GM19239 (cell line): Measurements from ENCODE around the gene ENDOG.
"Not testable (repeated sequence)": the region's sequence is repeated elsewhere in the genome, so short reads cannot be mapped to it uniquely, and the experiment has no call there.

Experiments
- DNase-seq: peaks from one replicate; pipeline ENCODE4 v3.0.0; 2011; ENCODE audit warnings: low spot score; ENCODE audit not compliant: insufficient read length
- FAIRE-seq: peaks from 2 replicates; lab custom pipeline; 2011; peaks lifted over from hg19 to GRCh38; lab: Jason Lieb, UNC

ENDOG gene

DNA sequence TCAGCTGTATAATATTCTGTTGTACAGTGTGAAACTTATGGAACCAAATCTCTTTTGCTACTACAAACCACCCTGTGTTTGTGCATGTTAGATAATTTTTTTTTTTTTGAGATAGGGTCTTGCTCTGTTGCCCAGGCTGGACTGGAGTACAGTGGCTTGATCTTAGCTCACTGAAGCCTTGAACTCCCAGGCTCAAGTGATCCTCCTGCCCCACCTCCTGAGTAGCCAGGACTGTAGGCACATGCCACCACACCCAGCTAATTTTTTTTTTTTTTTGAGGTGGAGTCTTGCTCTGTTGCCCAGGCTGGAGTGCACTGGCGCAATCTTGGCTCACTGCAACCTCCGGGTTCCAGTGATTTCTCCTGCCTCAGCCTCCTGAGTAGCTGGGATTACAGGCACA, 23.3 kb upstream of the ENDOG start:
- FAIRE-seq, DNase-seq: not testable (repeated sequence)

DNA sequence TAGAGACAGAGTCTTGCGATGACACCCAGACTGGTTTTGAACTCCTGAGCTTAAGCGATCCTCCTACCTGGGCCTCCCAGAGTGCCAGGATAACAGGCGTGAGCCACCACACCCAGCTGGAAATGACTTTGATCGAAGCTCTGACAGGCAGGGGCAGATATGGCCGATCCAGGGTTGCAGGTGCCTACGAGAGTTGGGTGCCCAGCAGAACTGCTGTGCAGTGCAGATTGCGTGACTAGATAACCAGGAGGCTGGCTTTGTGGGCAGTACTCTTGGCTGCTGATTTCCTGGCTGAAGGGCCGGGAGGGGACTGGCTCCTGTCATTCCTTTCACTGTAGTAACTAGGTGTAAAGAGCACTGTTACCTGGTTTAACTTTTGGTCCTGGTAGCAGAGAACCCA, 19.4 kb upstream of the ENDOG start:
- no peak for FAIRE-seq
- DNase-seq = no peak

DNA sequence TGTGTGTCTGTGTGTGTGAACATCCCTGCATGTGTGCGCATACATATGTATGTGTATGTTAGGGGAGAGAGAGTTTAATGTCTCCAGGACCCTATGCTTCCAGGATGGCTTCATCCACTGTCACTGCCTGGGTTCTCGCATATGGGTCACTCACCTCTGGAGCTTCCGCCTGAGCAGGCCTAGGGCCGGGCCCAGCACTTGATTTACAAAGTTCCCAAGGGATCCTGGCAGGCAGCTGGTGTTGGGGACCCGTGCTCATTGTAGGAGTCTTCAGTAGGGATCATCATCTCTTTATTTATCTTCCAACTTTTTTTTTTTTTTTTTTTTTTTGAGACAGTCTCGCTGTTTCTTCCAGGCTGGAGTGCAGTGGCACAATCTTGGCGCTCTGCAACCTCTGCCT, 18.2 kb upstream of the ENDOG start:
- no peak for FAIRE-seq
- DNase-seq = no peak

DNA sequence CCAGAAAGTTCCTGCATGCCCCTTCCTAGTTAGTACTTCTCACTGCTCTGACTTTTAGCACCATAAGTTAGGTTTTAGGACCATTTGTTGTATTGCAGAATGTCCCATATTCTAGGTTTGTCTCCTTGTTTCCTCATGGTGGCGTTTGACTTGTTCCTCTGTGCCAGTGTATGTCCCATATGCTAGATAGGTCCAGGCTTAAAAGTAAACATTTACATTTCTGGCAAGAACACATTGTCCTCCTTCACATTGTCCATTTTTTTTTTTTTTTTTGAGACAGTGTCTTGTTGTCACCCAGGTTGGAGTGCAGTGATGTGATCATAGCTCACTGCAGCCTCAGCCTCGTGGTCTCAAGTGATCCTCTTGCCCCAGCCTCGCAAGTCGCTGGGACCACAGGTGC, 15.8 kb upstream of the ENDOG start:
- FAIRE-seq (no peak), DNase-seq (no peak)

DNA sequence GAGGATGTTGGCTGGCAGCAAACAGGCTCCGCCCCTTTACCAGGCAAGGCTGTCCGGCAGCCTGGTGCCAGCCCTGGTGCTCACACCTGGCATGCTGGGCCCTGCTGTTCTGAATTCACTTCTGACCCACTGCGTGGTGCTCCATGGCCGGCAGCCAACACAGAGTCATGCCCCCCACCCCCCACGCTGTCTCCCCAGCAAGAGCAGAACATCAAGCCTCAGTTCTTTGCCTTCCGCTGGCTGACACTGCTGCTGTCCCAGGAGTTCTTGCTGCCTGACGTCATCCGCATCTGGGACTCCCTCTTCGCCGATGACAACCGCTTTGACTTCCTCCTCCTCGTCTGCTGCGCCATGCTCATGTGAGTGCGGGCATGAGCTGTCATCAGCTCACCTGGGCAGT, 12.6 kb upstream of the ENDOG start:
- DNase-seq (no peak), FAIRE-seq (no peak)

DNA sequence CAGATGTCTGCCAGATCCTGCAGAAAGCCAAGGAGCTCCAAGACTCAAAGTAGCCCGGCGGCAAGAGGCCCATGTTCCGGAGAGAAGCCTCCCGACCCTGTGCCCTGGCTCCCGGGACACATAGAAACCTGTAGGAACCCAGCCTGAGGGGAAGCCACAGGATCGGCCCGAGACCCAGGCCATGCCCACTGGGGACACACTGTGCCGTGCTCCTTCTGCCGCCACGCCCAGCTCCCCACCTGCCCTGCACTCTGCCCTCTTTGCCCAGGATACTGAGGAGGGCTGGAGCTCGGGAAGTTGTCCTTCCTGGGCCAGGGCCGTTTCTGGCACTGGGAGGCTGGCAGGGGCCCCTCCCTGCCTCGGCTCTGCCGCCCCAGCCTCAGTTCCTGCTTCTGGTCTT, 10.5 kb upstream of the ENDOG start:
- FAIRE-seq = no peak
- DNase-seq = no peak

DNA sequence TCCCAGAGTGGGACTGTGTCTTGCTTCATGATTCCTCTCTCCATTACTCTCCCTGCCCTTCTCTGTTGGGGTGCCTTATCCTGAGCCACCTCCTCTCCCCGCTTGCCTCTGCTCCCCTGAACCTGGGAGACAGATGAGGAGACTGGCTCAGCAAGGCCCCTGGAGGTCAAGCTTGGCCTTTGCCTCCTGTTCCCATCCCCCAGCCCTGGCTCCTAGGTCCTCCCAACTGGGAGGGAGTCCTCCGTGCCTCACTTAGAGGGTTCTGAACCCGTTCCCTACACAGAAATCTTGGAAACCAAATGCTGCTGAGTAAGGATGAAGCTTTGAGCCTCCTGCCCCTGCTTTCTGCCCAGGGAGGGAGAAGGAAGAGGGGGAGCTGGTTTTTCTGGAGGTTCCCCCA, 9.8 kb upstream of the ENDOG start:
- DNase-seq (no peak), FAIRE-seq (no peak)

DNA sequence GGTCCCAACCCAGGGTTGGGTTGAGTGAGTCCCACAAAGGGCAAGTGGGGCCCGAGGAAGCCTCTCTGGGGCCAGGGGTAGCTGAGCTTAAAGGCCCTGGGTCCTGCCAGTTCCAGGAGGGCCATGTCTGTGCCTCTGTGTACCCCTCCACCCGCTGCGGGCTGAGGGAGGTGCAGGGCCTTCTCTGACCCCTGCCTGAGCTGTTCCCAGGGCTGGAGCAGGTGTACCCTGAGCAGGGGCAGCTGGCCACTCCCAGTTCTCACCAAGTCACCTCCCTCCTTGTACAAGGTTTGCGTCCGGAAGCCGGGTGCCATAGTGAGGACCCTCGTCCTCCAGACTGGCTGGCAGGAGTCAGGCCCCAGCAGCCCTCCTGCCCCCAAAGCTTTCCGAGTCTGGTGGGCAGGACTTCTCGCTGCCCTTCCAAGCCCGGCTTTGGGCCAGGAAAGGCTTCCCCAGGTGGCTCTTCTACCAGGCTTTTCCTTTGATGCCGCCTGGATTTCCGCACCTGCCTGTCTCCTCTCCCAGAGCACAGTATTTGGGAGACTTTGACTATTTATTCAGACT, 9.2 kb upstream of the ENDOG start:
- DNase-seq (no peak), FAIRE-seq (no peak)

DNA sequence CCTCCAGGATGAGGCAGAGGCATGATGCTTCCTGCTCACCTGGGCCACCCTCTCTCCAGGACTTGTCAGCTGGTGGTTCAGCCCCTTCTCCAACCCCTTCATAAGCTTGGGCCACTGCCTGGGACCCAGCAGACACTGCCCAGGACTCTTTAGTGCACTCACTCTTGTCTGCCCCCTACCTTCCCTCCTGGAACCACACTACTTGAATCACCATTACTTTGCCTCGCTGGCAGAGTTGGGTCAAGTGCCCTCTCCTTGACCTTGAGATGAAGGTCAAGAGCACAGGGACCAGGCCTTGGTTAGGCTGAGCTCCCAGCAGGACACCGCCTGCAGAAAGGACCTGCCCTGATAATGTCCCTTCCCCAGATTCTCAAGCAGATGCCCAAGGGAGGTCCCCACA, 8.5 kb upstream of the ENDOG start:
- DNase-seq (no peak), FAIRE-seq (no peak)

DNA sequence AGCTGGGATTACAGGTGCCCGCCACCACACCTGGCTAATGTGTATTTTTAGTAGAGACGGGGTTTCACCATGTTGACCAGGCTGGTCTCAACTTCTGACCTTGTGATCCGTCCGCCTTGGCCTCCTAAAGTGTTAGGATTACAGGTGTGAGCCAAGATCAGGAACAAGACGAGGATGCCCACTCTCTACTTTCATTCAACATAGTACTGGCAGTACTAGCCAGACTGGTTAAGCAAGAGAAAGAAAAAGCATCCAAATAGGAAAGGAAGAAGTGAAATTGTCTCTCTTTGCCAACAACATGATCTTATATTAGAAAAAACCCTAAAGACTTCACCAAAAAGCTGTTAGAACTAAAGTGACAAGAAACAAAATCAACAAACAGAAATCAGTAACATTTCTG, 7.4 kb upstream of the ENDOG start:
- DNase-seq = no peak
- FAIRE-seq = no peak

DNA sequence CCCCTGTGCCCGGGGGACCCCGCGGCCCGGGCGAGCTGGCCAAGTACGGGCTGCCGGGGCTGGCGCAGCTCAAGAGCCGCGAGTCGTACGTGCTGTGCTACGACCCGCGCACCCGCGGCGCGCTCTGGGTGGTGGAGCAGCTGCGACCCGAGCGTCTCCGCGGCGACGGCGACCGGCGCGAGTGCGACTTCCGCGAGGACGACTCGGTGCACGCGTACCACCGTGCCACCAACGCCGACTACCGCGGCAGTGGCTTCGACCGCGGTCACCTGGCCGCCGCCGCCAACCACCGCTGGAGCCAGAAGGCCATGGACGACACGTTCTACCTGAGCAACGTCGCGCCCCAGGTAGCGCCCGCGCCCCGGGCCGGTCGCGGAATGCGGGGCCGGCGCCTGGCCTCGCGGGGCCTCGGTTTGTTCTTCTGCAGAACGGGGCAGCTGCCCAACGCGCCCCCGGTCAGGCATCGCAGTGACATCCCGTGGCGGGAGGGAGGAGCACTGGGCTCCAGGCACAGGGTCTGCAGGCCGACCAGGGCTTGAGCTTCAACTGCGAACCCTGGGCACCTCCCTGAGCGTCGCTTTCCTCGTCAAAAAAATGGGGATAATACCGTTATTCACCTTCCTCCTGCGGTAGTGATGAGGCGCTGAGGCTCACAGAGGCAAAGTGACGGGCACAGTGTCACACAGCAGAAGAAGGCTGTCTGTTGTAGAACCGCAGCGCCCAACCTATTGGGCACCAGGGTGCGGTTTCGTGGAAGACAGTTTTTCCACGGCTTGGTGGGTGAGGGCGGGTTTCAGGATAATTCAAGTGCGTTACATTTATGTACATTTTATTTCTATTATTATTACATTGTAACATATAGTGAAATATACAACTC, 777 bp downstream of the ENDOG start:
- FAIRE-seq (no peak), DNase-seq (peak; percentile 48)

DNA sequence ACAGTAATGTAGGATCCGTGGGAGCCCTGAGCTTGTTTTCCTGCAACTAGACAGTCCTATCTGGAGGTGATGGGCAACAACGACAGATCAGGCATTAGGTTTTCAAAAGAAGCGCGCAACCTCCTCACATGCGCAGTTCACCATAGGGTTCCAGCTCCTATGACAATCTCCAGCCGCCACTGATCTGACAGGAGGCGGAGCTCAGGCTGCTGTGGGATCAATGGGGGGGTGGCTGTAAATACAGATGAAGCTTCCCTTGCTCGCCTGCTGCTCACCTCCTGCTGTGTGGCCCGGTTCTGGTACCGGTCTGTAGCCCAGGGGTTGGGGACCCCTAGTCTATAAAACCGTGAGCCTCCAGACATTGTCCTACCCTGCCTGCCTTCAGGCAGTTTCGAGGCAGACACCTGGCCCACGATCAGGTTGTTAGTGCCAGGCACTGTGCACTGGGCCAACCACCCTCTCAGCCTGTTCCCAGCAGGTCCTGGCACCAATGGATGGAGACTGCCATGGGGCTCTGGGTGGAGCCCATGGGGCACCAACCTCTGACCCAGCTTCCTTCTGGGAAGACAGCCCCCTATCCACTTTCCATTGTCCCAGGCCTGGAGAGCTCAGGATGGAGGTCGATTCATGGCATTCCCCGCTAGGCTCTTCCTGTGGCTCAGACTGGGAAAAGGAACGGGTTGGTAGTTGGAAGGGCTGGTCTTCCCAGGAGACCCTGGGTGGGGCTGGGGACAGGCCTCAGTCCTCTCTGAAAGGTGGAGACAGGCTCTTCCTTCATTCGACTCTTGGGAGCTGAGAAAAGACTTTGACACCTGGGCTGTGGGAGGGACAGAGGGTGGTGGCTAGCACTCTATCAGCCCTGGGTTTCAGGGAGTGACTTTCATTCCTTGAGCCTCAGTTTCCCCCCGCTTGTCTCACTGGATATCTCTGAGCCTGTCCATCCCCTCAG, 1.7 kb downstream of the ENDOG start:
- DNase-seq = no peak
- no peak for FAIRE-seq

DNA sequence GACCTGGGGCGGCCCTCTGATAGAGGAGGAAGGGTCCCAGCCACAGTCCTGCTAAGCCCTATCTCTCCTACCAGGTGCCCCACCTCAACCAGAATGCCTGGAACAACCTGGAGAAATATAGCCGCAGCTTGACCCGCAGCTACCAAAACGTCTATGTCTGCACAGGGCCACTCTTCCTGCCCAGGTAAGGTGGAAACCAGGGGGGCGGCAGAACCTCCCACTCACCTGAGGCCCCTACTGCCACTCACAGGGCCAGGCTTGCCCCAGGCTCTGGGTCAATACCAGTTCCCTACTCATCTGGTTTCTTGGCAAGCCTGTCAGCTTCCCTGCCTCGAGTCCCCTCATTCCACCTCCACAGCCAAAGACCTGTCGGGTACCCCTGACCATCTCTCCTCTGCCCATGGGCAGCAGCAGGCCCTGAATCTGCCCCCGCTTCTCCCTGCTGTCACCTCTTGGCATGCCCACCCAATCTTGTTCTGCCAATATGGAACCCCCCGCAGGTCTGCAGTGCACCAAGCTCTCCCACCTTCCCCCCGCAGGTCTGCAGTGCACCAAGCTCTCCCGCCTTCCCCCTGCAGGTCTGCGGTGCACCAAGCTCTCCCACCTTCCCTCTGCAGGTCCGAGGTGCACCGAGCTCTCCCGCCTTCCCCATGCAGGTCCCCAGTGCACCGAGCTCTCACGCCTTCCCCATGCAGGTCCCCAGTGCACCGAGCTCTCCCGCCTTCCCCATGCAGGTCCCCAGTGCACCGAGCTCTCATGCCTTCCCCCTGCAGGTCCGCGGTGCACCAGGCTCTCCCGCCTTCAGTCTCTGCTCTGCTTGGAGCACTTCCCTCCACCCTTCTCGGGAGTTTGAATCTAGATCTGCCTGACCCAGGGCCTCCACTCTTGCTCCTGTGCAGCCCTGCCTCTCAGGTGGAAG, 2.6 kb downstream of the ENDOG start:
- FAIRE-seq (no peak), DNase-seq (no peak)

DNA sequence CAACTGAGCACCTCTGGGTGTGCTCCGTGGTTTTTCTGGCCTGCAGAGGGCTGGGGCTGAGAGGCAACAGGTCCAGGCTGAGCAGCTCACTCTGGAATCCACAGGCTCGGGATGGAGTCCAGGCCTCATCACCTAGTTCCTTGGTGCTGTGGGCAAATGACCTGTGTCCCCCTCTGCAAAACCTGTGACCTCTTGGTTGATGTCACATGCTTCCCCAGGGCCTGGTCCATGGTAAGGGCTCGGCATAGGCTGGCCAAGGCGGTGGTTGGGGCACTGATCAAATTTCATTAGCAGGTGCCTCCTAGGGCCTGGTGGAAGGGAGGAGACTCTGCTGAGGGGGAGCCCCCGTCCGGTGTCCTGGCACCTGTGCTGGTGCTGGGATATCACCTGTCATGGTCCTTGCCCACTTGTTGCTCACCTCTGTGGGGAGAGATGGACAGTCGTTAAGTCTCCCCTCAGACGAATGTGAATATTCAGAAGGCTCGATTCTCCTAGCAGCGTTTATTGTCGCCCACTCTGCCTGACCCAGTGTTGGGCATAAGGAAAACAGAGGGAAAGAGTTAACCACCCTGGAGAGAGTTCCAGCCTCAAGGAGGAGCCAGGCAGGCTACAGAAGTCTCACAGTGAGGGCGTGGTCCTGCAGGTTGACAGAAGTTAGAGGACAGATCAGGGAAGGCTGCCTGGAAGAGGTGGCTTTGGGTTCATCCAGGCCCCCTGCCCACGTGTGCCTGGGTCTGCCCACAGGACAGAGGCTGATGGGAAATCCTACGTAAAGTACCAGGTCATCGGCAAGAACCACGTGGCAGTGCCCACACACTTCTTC, 3.5 kb downstream of the ENDOG start:
- FAIRE-seq (no peak), DNase-seq (no peak)

DNA sequence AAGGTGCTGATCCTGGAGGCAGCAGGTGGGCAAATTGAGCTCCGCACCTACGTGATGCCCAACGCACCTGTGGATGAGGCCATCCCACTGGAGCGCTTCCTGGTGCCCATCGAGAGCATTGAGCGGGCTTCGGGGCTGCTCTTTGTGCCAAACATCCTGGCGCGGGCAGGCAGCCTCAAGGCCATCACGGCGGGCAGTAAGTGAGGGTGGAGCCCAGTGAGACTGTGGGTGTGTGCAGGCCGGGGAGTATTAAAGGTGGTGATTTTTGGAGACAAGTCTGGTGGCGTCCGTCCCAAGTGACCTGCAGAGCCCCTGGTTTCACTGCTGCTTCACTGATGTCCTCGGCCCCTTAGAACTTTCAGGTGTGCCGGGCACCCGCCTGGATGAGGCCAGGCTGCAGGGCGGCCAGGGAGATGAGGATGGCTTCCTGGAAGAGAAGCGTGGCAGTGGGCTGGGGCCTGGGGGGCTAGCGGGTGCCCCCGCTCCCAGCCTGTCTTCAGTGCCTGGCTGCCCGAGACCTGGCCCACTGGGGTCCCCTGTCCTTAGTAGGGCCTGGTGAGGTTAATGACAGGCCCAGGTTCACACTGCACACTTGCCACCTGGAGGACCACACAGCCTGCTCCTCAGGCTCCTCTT, 4.2 kb downstream of the ENDOG start:
- FAIRE-seq (no peak), DNase-seq (no peak)

DNA sequence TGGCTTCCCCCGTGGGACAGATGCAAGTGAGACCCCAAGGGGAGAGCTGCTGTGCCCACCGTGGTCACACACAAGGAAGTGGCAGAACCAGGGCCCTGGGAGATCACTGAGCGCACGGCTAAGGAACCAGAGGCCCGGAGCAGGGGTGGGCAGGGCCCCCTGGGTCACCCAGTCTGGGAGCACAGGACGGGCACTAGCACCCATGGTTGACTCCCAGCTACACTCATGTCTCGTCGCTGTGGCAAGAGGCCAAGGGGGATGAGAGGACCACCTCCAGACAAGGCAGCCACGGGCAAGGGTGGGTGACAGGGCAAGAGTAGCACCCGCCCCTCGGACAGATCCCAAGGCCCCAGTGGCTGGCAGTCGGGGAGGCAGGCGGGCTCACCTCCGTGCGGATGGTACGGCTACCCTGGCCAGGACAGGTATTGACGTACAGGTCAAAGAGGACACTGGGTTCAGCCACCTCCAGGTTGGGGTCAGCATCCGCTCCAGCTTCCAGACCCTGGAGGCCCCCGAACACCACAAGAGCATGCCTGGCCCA, 5.1 kb downstream of the ENDOG start:
- FAIRE-seq (no peak), DNase-seq (no peak)

DNA sequence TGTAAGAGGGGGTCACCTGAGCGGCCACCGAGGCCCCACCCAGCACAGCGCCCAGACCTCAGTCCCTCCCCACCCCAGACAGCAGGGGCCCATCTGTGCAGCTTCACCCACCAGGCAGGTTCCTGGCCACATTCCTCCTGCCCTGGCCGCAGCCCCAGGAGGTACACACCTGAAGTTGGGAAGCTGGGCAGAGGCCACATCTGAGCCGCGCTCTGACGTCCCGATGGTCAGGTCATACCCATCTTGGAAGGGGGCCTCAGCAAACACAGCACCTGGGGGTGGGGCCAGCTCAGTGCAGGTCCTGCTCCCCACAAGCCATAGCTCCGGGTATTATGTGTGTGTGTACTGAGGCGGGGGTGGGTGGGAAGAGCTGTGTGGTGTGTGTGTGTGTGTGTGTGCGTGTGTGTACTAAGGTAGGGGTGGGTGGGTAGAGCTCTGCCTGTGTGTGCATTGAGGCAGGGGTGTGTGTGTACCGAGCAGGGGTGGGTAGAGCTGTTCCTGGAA, 5.7 kb downstream of the ENDOG start:
- DNase-seq (no peak), FAIRE-seq (no peak)

DNA sequence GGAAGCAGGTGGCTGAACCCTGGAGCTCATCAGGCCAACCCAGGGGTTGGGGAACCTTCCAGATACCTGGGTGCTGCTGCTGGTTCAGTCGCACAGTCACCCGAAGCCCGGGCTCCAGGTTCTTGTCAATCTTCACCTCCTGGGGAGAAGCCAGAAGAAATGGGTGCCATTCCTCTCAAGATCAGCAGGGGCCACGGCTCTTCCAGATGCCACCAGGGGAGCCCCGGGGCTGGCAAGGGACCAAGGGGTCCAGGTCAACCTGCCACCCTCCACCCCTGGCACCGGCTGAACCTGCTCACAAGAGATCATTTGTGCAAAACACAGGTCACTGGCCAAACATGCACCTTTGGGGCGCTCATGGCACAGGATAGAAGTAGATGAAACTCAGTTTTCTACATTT, 6.6 kb downstream of the ENDOG start:
- no peak for FAIRE-seq
- DNase-seq = no peak
